H1 (cell line): ENCODE results near the gene ACTL10. TPM values are rescaled to one million over a fixed set of nuclear protein-coding genes. Genes with fewer than 3 reads are reported as not detected.
A peak's percentile ranks its signal among the peaks of the same experiment; 100 is the strongest.

Source experiments
- BACH1 ChIP-seq: IDR thresholded peaks from 2 replicates; pipeline ENCODE4 v1.6.1; 2012; ENCODE audit warnings: low read length, improper control_type of control experiment
- CEBPB ChIP-seq: IDR thresholded peaks from 2 replicates; pipeline ENCODE4 v1.6.1; 2012; ENCODE audit warnings: low read depth, low read length
- EZH2 ChIP-seq: fragments of 200-600 bp; sonication (generic); IDR thresholded peaks from 2 replicates; pipeline ENCODE4 v1.7.1; 2012; ENCODE audit warnings: low read depth, mild to moderate bottlenecking, moderate library complexity, low read length, inconsistent platforms; ENCODE audit not compliant: severe bottlenecking
- JUN ChIP-seq: IDR thresholded peaks from 2 replicates; pipeline ENCODE4 v1.6.1; 2011; ENCODE audit warnings: low read depth, mild to moderate bottlenecking, improper control_type of control experiment, low read length
- POLR2A ChIP-seq, 2 experiments: IDR thresholded peaks; 1 replicate in 1 of 2; 2 replicates in 1 of 2; pipeline ENCODE4 v1.6.1; 2011; ENCODE audit warnings: low read depth in 2 of 2, low read length in 2 of 2, mild to moderate bottlenecking in 2 of 2; ENCODE audit errors: control extremely low read depth in 1 of 2
- POLR2AphosphoS5 ChIP-seq: IDR thresholded peaks from 2 replicates; pipeline ENCODE4 v1.6.1; 2011; ENCODE audit warnings: low read depth, low read length
- RAD21 ChIP-seq, 2 experiments: IDR thresholded peaks in 1 of 2; conservative IDR thresholded peaks in 1 of 2; 2 replicates each; pipeline ENCODE4 v1.6.1; 2011; ENCODE audit warnings: low read depth in 2 of 2, low read length in 2 of 2, improper control_type of control experiment in 1 of 2, inconsistent platforms in 1 of 2, mild to moderate bottlenecking in 1 of 2, moderate library complexity in 1 of 2
- RFX5 ChIP-seq: IDR thresholded peaks from 2 replicates; pipeline ENCODE4 v1.6.1; 2011; ENCODE audit warnings: low read depth, low read length, improper control_type of control experiment, borderline replicate concordance
- SP1 ChIP-seq: IDR thresholded peaks from 2 replicates; pipeline ENCODE4 v1.6.1; 2011; ENCODE audit warnings: low read depth, low read length
- SP4 ChIP-seq: IDR thresholded peaks from 2 replicates; pipeline ENCODE4 v1.6.1; 2012; ENCODE audit warnings: low read length, inconsistent platforms
- TAF1 ChIP-seq: IDR thresholded peaks from 2 replicates; pipeline ENCODE4 v1.6.1; 2011; ENCODE audit warnings: mild to moderate bottlenecking, low read depth, low read length
- TAF7 ChIP-seq: optimal IDR thresholded peaks from 2 replicates; pipeline ENCODE3; 2011; ENCODE audit warnings: low read depth, mild to moderate bottlenecking, inconsistent platforms, low read length, moderate library complexity, borderline replicate concordance
- TCF12 ChIP-seq: IDR thresholded peaks from 2 replicates; pipeline ENCODE4 v1.6.1; 2011; ENCODE audit warnings: low read depth, mild to moderate bottlenecking, low read length
- YY1 ChIP-seq: IDR thresholded peaks from 2 replicates; pipeline ENCODE4 v1.6.1; 2011; ENCODE audit warnings: low read depth, mild to moderate bottlenecking, low read length
- ZNF274 ChIP-seq: IDR thresholded peaks from 2 replicates; pipeline ENCODE4 v1.7.0; 2012; ENCODE audit warnings: low read length, borderline replicate concordance; ENCODE audit errors: extremely low read depth
- polyA plus RNA-seq, 7 experiments: library from polyadenylated mRNA; depleted of rRNA in 3 of 7; stranded (reverse) in 5 of 7; unstranded in 2 of 7; fragments of >200 nt in 5 of 7; fragments of 200-250 nt in 2 of 7; gene quantifications; 1 replicate in 5 of 7; 2 replicates in 1 of 7; 4 replicates in 1 of 7; pipeline versions ENCODE4 v1.2.1 to v1.2.3, GENCODE V29; 2011 to 2013; ENCODE audit warnings: missing spikeins in 2 of 7, mixed read lengths in 2 of 7
- total RNA-seq: library from RNA; stranded (reverse); fragmentation: NEBNext Ultra II Directional; extraction: Animal tissue kit (Norgen Biotek cat#: 25700); gene quantifications from 2 replicates; pipeline ENCODE4 v1.2.1, GENCODE V29; 2021
- TF ChIP-seq, protein P1 (sequence below): IDR thresholded peaks from 2 replicates; pipeline ENCODE4 v1.6.1; 2012; ENCODE audit warnings: low read length, inconsistent platforms
- TF ChIP-seq, protein P2 (sequence below): IDR thresholded peaks from 2 replicates; pipeline ENCODE4 v1.6.1; 2011; ENCODE audit warnings: low read length, improper control_type of control experiment

The ACTL10 gene
- total and polyA plus RNA-seq, 2 of the 8 experiments (the other 6 are each of a cell fraction or from before 2014, with no cell fraction given) = 0.26 TPM; not detected in 1

DNA sequence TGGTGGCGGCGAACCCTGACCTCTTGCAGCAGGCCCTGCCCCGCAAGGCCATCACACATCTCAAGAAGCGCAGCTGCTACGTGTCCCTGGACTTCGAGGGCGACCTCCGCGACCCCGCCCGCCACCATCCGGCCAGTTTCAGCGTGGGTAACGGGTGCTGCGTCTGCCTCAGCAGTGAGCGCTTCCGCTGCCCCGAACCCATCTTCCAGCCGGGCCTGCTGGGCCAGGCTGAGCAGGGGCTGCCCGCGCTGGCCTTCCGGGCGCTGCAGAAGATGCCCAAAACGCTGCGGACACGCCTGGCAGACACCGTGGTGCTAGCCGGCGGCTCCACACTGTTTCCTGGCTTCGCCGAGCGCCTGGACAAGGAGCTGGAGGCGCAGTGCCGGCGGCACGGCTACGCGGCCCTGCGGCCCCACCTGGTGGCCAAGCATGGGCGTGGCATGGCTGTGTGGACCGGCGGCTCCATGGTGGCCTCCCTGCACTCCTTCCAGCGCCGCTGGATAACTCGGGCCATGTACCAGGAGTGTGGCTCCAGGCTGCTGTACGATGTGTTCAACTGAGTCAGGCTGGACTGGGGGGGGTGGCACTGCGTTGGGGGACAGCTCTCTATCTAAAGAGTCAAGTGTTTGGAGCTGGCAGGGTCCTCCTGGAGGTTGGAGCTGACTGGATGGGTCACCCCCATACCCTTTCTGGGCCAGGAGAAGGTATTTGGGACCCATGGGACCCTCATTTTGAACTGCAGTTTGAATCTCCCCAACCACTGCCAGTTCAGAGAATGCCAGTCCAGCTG lies 1.1 kb downstream of the ACTL10 start (continued):
- TF ChIP-seq, protein P1, sequence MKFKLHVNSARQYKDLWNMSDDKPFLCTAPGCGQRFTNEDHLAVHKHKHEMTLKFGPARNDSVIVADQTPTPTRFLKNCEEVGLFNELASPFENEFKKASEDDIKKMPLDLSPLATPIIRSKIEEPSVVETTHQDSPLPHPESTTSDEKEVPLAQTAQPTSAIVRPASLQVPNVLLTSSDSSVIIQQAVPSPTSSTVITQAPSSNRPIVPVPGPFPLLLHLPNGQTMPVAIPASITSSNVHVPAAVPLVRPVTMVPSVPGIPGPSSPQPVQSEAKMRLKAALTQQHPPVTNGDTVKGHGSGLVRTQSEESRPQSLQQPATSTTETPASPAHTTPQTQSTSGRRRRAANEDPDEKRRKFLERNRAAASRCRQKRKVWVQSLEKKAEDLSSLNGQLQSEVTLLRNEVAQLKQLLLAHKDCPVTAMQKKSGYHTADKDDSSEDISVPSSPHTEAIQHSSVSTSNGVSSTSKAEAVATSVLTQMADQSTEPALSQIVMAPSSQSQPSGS = no peak
- TF ChIP-seq POLR2A (IDR thresholded peaks at IDR 0.05; ENCODE audit: control extremely low read depth in 1 of 2, low read depth in 2 of 2, low read length in 2 of 2) = no peak
- TF ChIP-seq TAF1 = no peak
- no peak for TF ChIP-seq RFX5
- TF ChIP-seq ZNF274 = no peak
- TF ChIP-seq JUN = no peak
- no peak for TF ChIP-seq BACH1
- no peak for TF ChIP-seq TCF12
- TF ChIP-seq, protein P2, sequence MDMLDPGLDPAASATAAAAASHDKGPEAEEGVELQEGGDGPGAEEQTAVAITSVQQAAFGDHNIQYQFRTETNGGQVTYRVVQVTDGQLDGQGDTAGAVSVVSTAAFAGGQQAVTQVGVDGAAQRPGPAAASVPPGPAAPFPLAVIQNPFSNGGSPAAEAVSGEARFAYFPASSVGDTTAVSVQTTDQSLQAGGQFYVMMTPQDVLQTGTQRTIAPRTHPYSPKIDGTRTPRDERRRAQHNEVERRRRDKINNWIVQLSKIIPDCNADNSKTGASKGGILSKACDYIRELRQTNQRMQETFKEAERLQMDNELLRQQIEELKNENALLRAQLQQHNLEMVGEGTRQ = no peak
- TF ChIP-seq TAF7 = no peak
- no peak for TF ChIP-seq EZH2
- peak; percentile 88 to 93 for TF ChIP-seq RAD21 (IDR thresholded peaks at IDR 0.05 in 1 of 2, conservative IDR thresholded peaks at IDR 0.05 in 1 of 2; ENCODE audit: low read depth in 2 of 2, low read length in 2 of 2)
- TF ChIP-seq SP4 = peak; percentile 49; the same call in 1 of the 2 replicates
- TF ChIP-seq YY1 = peak; percentile 64; the same call in 1 of the 2 replicates
- no peak for TF ChIP-seq CEBPB
- no peak for TF ChIP-seq SP1
- no peak for TF ChIP-seq POLR2AphosphoS5
